AG04450 (cell line): Measurements from ENCODE around the gene SZRD1. TPM values are rescaled to one million over a fixed set of nuclear protein-coding genes. Genes with fewer than 3 reads are reported as not detected.
A peak's percentile ranks its signal among the peaks of the same experiment; 100 is the strongest.
"Not testable (repeated sequence)": the region's sequence is repeated elsewhere in the genome, so short reads cannot be mapped to it uniquely, and the experiment has no call there.

Experiments used
- CTCF ChIA-PET: fragments of 300-600, 350-600 bp; formaldehyde crosslinking; extraction: SDS; loops from one replicate; lab custom pipeline; 2022; ENCODE audit warnings: antibody characterized with exemption, inconsistent platforms; lab: Charles Lee
- POLR2A ChIA-PET: fragments of 350-600 bp; formaldehyde crosslinking; extraction: SDS; loops from one replicate; lab custom pipeline; 2021; ENCODE audit warnings: antibody characterized with exemption, inconsistent platforms; lab: Yijun Ruan, JAX
- DNase-seq: peaks from one replicate; pipeline ENCODE4 v3.0.0-alpha.2; 2011; ENCODE audit warnings: low read depth, low spot score
- H3K27ac ChIP-seq: one replicate; pipeline ENCODE4 v1.5.1; 2012; ENCODE audit warnings: low read depth, low read length, control low read depth
- H3K27me3 ChIP-seq: one replicate; pipeline ENCODE4 v1.6.0; 2012; ENCODE audit warnings: low read length; ENCODE audit not compliant: control insufficient read depth, insufficient read depth
- H3K4me3 ChIP-seq: 2 replicates; pipeline ENCODE4 v1.5.1; 2011; ENCODE audit warnings: mild to moderate bottlenecking, low read depth, low read length, control low read depth
- H3K9me3 ChIP-seq: 2 replicates; pipeline ENCODE4 v1.5.1; 2012; ENCODE audit warnings: low read length; ENCODE audit not compliant: control insufficient read depth, insufficient read depth
- CTCF ChIP-seq: IDR thresholded peaks from 2 replicates; pipeline ENCODE4 v1.5.1; 2011; ENCODE audit warnings: low read depth, low read length, control low read depth, inconsistent platforms
- polyA plus RNA-seq: library from polyadenylated mRNA; depleted of rRNA; stranded (reverse); fragments of >200 nt; gene quantifications from 2 replicates; pipeline ENCODE4 v1.2.3, GENCODE V29; 2011

Gene SZRD1
- polyA plus RNA-seq, 1 experiment = 92.0 TPM

- DNase-seq = peak; percentile 80
- TF ChIP-seq CTCF = peak; percentile 57
- ChIA-PET CTCF (interaction anchor here (0.6 to 2.3 kb wide), 15 partner anchors 12 to 270 kb away, joined by 3 to 47 read pairs (median 3); partner anchors contain the start of gene CPLANE2), POLR2A (interaction anchor here (0.5 to 1.5 kb wide), 6 partner anchors 9 to 145 kb away, joined by 3 to 11 read pairs (median 4); no protein-coding TSS in a partner anchor)
- peak within 1 kb of the TSS; percentile 97 for H3K4me3 ChIP-seq
- H3K9me3 ChIP-seq = no peaks in the 10 kb centered on the region
- H3K27ac ChIP-seq = peak within 1 kb of the TSS; percentile 90
- no peaks in the 10 kb centered on the region for H3K27me3 ChIP-seq
Measured at GRCh38 chr1:16351994-16352841, 14.8 kb upstream of the SZRD1 start, which contains the start of gene FBXO42. Gene FBXO42 (minus strand): TSS chr1:16352480. CDS start chr1:16315418, 37,062 bp downstream.

- Histone ChIP-seq H3K27me3 (no peaks in the 10 kb centered on the region), H3K4me3 (peak overlapping the region; percentile 57), H3K9me3 (no peaks in the 10 kb centered on the region), H3K27ac (peak overlapping the region; percentile 90)
- CTCF ChIA-PET = interaction anchor here (0.6 to 2.3 kb wide), 11 partner anchors 11 to 271 kb away, joined by 3 to 47 read pairs (median 3); partner anchors contain the start of gene CPLANE2
- POLR2A ChIA-PET = interaction anchor here (0.8 to 1.5 kb wide), 3 partner anchors 10 to 146 kb away, joined by 3 to 5 read pairs (median 4); no protein-coding TSS in a partner anchor
- no peak for DNase-seq
- no peak for TF ChIP-seq CTCF
Measured at GRCh38 chr1:16352842-16353535, 14.1 kb upstream of the SZRD1 start.

GRCh38 chr1:16354619-16355018, 12.4 kb upstream of the SZRD1 start:
- ChIA-PET POLR2A (no interaction called here), CTCF (interaction anchor here (2.5 kb wide), 1 partner anchor 9 kb away, joined by 11 read pairs; no protein-coding TSS in a partner anchor)
- no peak overlapping the region for H3K4me3 ChIP-seq
- no peak overlapping the region for H3K27ac ChIP-seq
- no peaks in the 10 kb centered on the region for H3K27me3 ChIP-seq
- no peak for DNase-seq
- TF ChIP-seq CTCF = no peak
- no peaks in the 10 kb centered on the region for H3K9me3 ChIP-seq

GRCh38 chr1:16356867-16357266, 10.2 kb upstream of the SZRD1 start:
- Histone ChIP-seq H3K27me3 (no peaks in the 10 kb centered on the region), H3K4me3 (no peak overlapping the region), H3K27ac (no peak overlapping the region), H3K9me3 (no peaks in the 10 kb centered on the region)
- ChIA-PET POLR2A (no interaction called here), CTCF (no interaction called here)
- TF ChIP-seq CTCF = no peak
- DNase-seq = no peak

GRCh38 chr1:16365146-16365498, 1.9 kb upstream of the SZRD1 start:
- not testable (repeated sequence) for H3K27me3 ChIP-seq, H3K9me3 ChIP-seq, DNase-seq, H3K4me3 ChIP-seq, H3K27ac ChIP-seq
- POLR2A ChIA-PET = interaction anchor here (0.6 to 0.7 kb wide), 4 partner anchors 14 to 767 kb away, joined by 3 to 5 read pairs (median 3); no protein-coding TSS in a partner anchor
- CTCF ChIA-PET = interaction anchor here (0.6 to 5.3 kb wide), 5 partner anchors 13 to 291 kb away, joined by 4 to 47 read pairs (median 17); partner anchors contain the start of genes FAM131C, FBXO42 and NECAP2
